ENCODE data around the gene DHCR24. TPM values are rescaled to one million over a fixed set of nuclear protein-coding genes. Genes with fewer than 3 reads are reported as not detected.

DHCR24 gene
- total and polyA plus RNA-seq, 10 donors, result 7.0 to 370 (median 218) TPM

GRCh38 chr1:54864460-54865208 lies 22.4 kb downstream of the DHCR24 start:
- DNase-seq, result no peak
- WGBS, 5 donors, result 79 to 90% (median 87%) methylated on average over 5 to 6 of the region's 6 CpGs
- TF ChIP-seq POLR2A (IDR thresholded peaks at IDR 0.05) (no peak), CTCF (IDR thresholded peaks at IDR 0.05 in 8 of 11, conservative IDR thresholded peaks at IDR 0.05 in 3 of 11) (no peak), POLR2AphosphoS5 (IDR thresholded peaks at IDR 0.05) (no peak)
- intact Hi-C loops (cut with DNase I; ENCODE audit: low total_unique reads), result no loop called here
- H3K4me1 ChIP-seq, result peaks cover 0 to 11% (median 2%) of the 10 kb centered on the region in 6 donors
- H3K9me3 ChIP-seq, result no peaks in the 10 kb centered on the region
- no peak overlapping the region for H3K4me3 ChIP-seq
- H3K27ac ChIP-seq, result no peak overlapping the region
- H3K27me3 ChIP-seq (replicated peaks in 1 of 7), result no peaks in the 10 kb centered on the region
- H3K36me3 ChIP-seq, result peaks cover 0 to 90% (median 13%) of the 10 kb centered on the region in 6 donors

- no peak for DNase-seq
- intact Hi-C loops (cut with DNase I; ENCODE audit: low total_unique reads), result no loop called here
These were observed 23.7 kb downstream of the DHCR24 start for GRCh38 chr1:54863267-54863665.

GRCh38 chr1:54861070-54861761 lies 25.8 kb downstream of the DHCR24 start:
- Histone ChIP-seq H3K27me3 (replicated peaks in 1 of 7) (no peaks in the 10 kb centered on the region), H3K27ac (peak overlapping the region in 6 of 8 donors; percentile 23 to 63 (median 36)), H3K36me3 (peaks cover 0 to 88% (median 12%) of the 10 kb centered on the region in 6 donors), H3K4me3 (no peak overlapping the region), H3K4me1 (peaks cover 0 to 22% (median 7%) of the 10 kb centered on the region in 6 donors), H3K9me3 (no peaks in the 10 kb centered on the region)
- intact Hi-C loops (cut with DNase I; ENCODE audit: low total_unique reads), result no loop called here
- DNase-seq, result no peak
- TF ChIP-seq POLR2A (IDR thresholded peaks at IDR 0.05) (no peak), POLR2AphosphoS5 (IDR thresholded peaks at IDR 0.05) (peak in 1 of 3 donors; percentile 29), CTCF (IDR thresholded peaks at IDR 0.05 in 8 of 11, conservative IDR thresholded peaks at IDR 0.05 in 3 of 11) (peak in 1 of 11 experiments; percentile 8)
- WGBS, 5 donors, result 57 to 79% (median 66%) methylated on average over 5 of the region's 5 CpGs

More at GRCh38 chr1:54863267-54863665, 23.7 kb downstream of the DHCR24 start:
- Histone ChIP-seq H3K9me3 (no peaks in the 10 kb centered on the region), H3K36me3 (peaks cover 0 to 90% (median 13%) of the 10 kb centered on the region in 6 donors), H3K27ac (no peak overlapping the region), H3K27me3 (replicated peaks in 1 of 7) (no peaks in the 10 kb centered on the region), H3K4me1 (peaks cover 0 to 15% (median 3%) of the 10 kb centered on the region in 6 donors), H3K4me3 (no peak overlapping the region)
- WGBS, 5 donors, result 89 to 94% (median 93%) methylated on average over 3 of the region's 3 CpGs
- TF ChIP-seq CTCF (IDR thresholded peaks at IDR 0.05 in 8 of 11, conservative IDR thresholded peaks at IDR 0.05 in 3 of 11) (no peak), POLR2A (IDR thresholded peaks at IDR 0.05) (no peak), POLR2AphosphoS5 (IDR thresholded peaks at IDR 0.05) (no peak)

Data from spleen (tissue), 11 donors.